Glomerular visceral epithelial cell (primary cell): ENCODE data around the gene SLC17A9.

ENCODE experiments used
- DNase-seq: peaks from one replicate; pipeline ENCODE4 v3.0.0-alpha.2; 2016; ENCODE audit errors: extremely low spot score

SLC17A9 gene

DNA sequence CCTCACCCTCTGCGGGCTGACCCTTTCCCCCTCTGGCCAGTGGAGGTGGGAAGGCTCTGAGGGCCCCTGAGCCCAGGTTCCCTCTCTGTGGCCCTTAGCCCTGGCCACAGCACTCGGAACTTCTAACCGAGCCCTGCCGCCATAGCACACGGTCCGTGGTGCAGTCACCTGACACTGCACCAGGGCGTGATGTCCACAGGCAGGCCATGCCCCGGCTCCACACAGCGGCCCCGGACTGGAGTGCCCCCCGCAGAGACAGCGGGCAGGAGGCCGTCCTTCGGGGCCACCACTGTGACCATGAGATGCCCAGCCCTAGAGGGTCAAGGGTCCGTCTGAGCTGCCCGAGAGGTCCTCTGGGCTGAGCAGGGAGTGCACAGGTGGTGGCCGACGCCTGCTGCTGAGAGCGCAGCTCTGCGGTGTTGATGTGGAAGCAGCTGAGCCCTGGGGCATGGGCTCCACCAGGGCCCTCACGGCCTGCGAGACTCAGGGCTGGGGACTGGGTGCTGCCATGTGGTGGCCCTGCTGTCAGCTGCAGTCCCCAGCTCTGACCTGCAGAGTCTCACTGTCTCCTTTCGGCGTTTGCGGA lies 65.4 kb downstream of the SLC17A9 start:
- DNase-seq, result no peak
